Measurements from ENCODE around the gene CDH12. TPM values are rescaled to one million over a fixed set of nuclear protein-coding genes. Genes with fewer than 3 reads are reported as not detected.

Gene CDH12
- total RNA-seq, 1 experiment from 2014 or later: not detected

- no peaks in the 10 kb centered on the region for H3K36me3 ChIP-seq (ENCODE audit: insufficient read depth, low read length)
- H3K9me2 ChIP-seq (replicated peaks; ENCODE audit: insufficient read depth, low read length): 0 out of 2 replicates have a peak, but pooled peaks cover 3% of the 10 kb centered on the region
- H3K4me3 ChIP-seq (ENCODE audit: low read length): no peak overlapping the region
- no peak overlapping the region for H2AFZ ChIP-seq (ENCODE audit: low read length)
- H3K27ac ChIP-seq (ENCODE audit: low read length): no peak overlapping the region
- no peak for DNase-seq
- H3K9ac ChIP-seq (ENCODE audit: low read length): no peak overlapping the region
- no peaks in the 10 kb centered on the region for H3K27me3 ChIP-seq (ENCODE audit: low read length)
- H4K20me1 ChIP-seq (ENCODE audit: insufficient read depth, low read depth, low read length): no peaks in the 10 kb centered on the region
- H3K4me1 ChIP-seq (ENCODE audit: low read length): no peaks in the 10 kb centered on the region
- H3K9me3 ChIP-seq (ENCODE audit: low read length): no peaks in the 10 kb centered on the region
- no peaks in the 10 kb centered on the region for H3K79me2 ChIP-seq (ENCODE audit: low read length)
- H3K4me2 ChIP-seq (ENCODE audit: low read depth, low read length, poor library complexity, severe bottlenecking): no peak overlapping the region
Measured at GRCh38 chr5:21711866-21712758, 1141.0 kb downstream of the CDH12 start.

- Histone ChIP-seq H3K36me3 (ENCODE audit: insufficient read depth, low read length) (no peaks in the 10 kb centered on the region), H3K4me3 (ENCODE audit: low read length) (no peak overlapping the region), H3K4me1 (ENCODE audit: low read length) (no peaks in the 10 kb centered on the region), H3K9me2 (replicated peaks; ENCODE audit: insufficient read depth, low read length) (0 out of 2 replicates have a peak, but pooled peaks cover 3% of the 10 kb centered on the region), H3K9me3 (ENCODE audit: low read length) (no peaks in the 10 kb centered on the region), H3K79me2 (ENCODE audit: low read length) (no peaks in the 10 kb centered on the region), H4K20me1 (ENCODE audit: insufficient read depth, low read depth, low read length) (no peaks in the 10 kb centered on the region), H3K4me2 (ENCODE audit: low read depth, low read length, poor library complexity, severe bottlenecking) (no peak overlapping the region), H3K27me3 (ENCODE audit: low read length) (no peaks in the 10 kb centered on the region), H3K9ac (ENCODE audit: low read length) (no peak overlapping the region), H2AFZ (ENCODE audit: low read length) (no peak overlapping the region), H3K27ac (ENCODE audit: low read length) (no peak overlapping the region)
- DNase-seq: no peak
Measured at GRCh38 chr5:21709770-21710169, 1143.4 kb downstream of the CDH12 start.

- no peak for DNase-seq
- Histone ChIP-seq H3K9ac (ENCODE audit: low read length) (no peak overlapping the region), H3K4me1 (ENCODE audit: low read length) (no peaks in the 10 kb centered on the region), H3K9me3 (ENCODE audit: low read length) (no peaks in the 10 kb centered on the region), H3K27ac (ENCODE audit: low read length) (no peak overlapping the region), H3K36me3 (ENCODE audit: insufficient read depth, low read length) (no peaks in the 10 kb centered on the region), H2AFZ (ENCODE audit: low read length) (no peak overlapping the region), H4K20me1 (ENCODE audit: insufficient read depth, low read depth, low read length) (no peaks in the 10 kb centered on the region), H3K79me2 (ENCODE audit: low read length) (no peaks in the 10 kb centered on the region), H3K27me3 (ENCODE audit: low read length) (no peaks in the 10 kb centered on the region), H3K4me3 (ENCODE audit: low read length) (no peak overlapping the region), H3K9me2 (replicated peaks; ENCODE audit: insufficient read depth, low read length) (0 out of 2 replicates have a peak, but pooled peaks cover 3% of the 10 kb centered on the region), H3K4me2 (ENCODE audit: low read depth, low read length, poor library complexity, severe bottlenecking) (no peak overlapping the region)
Measured at GRCh38 chr5:21704974-21705668, 1148.0 kb downstream of the CDH12 start.

GRCh38 chr5:21701317-21701716 is 1151.8 kb downstream of the CDH12 start:
- H3K36me3 ChIP-seq (ENCODE audit: insufficient read depth, low read length): no peaks in the 10 kb centered on the region
- DNase-seq: no peak
- no peak overlapping the region for H3K4me3 ChIP-seq (ENCODE audit: low read length)
- no peak overlapping the region for H2AFZ ChIP-seq (ENCODE audit: low read length)
- no peak overlapping the region for H3K4me2 ChIP-seq (ENCODE audit: low read depth, low read length, poor library complexity, severe bottlenecking)
- no peaks in the 10 kb centered on the region for H4K20me1 ChIP-seq (ENCODE audit: insufficient read depth, low read depth, low read length)
- H3K27me3 ChIP-seq (ENCODE audit: low read length): no peaks in the 10 kb centered on the region
- H3K9me2 ChIP-seq (replicated peaks; ENCODE audit: insufficient read depth, low read length): no peaks in the 10 kb centered on the region
- H3K4me1 ChIP-seq (ENCODE audit: low read length): no peaks in the 10 kb centered on the region
- H3K9ac ChIP-seq (ENCODE audit: low read length): no peak overlapping the region
- no peaks in the 10 kb centered on the region for H3K79me2 ChIP-seq (ENCODE audit: low read length)
- H3K27ac ChIP-seq (ENCODE audit: low read length): no peak overlapping the region
- no peaks in the 10 kb centered on the region for H3K9me3 ChIP-seq (ENCODE audit: low read length)
